ENCODE results near the gene MAPK10.

GRCh38 chr4:85953651-85954018, 406.2 kb downstream of the MAPK10 start:
- TF ChIP-seq POLR2A (IDR thresholded peaks at IDR 0.05) (no peak), CTCF (IDR thresholded peaks at IDR 0.05) (no peak)
